NCI-H2171 treated with DMSO at 0.1 percent for 48 hours (cell line): Measurements from ENCODE around the gene ZNF277.
"Not testable (repeated sequence)": the region's sequence is repeated elsewhere in the genome, so short reads cannot be mapped to it uniquely, and the experiment has no call there.

Experiments used
- DNase-seq: peaks from one replicate; lab custom pipeline; 2025; lab: John Stamatoyannopoulos, UW

The ZNF277 gene

DNA sequence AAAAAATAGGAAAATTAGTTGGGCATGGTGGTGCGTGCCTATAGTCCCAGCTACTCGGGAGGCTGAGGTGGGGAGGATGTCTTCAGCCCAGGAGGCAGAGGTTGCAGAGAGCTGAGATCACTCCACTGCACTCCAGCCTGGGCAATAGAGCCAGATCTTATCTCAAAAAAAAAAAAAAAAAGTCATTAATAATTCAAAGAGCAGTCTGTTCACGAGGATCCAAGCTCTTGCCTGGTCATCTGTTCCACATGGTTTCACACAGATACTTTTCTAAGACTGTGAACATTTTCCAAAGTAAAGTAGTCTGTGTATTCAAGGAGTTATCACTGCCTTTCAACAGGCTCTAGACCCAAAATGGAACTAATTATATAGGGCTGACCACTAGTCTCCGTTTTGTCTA, 86.9 kb downstream of the ZNF277 start:
- peak; percentile 29 for DNase-seq

DNA sequence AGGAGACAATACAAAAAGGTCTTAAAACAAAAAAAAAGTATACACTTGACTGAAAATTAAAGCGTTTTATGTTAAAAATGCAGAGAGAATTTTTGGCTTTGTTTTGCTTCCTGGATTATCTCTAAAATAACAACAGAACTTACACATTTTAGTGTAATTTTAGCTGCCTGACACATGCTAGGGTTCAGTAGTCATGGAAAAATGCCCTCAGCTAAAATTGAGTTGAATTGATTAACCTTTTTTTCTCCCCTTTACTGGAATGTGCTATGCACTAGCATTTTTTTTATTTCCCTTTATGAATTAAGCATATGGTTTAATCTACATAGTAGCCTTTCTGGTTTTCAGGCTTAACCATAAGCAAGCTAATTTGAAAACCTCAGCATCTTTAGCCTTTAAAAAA, 89.9 kb downstream of the ZNF277 start:
- peak; percentile 26 for DNase-seq

DNA sequence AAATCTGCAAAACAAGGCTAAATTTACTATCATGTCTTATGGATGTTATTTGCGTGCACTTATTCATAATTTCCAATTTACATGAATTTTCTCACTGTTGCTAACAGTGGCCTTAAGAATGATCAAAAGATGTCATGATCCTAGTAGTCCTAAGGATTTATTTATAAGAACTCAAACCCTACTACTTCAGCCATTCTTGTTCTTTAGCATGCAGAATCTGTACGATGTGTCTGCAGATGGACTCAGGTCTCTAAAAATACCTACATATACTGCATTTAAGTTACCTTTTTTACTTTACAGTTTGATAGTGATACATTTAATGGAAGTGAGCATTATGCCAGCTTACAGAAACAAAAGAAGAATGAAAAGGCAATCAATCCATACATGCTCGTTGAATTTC, 91.2 kb downstream of the ZNF277 start:
- no peak for DNase-seq

DNA sequence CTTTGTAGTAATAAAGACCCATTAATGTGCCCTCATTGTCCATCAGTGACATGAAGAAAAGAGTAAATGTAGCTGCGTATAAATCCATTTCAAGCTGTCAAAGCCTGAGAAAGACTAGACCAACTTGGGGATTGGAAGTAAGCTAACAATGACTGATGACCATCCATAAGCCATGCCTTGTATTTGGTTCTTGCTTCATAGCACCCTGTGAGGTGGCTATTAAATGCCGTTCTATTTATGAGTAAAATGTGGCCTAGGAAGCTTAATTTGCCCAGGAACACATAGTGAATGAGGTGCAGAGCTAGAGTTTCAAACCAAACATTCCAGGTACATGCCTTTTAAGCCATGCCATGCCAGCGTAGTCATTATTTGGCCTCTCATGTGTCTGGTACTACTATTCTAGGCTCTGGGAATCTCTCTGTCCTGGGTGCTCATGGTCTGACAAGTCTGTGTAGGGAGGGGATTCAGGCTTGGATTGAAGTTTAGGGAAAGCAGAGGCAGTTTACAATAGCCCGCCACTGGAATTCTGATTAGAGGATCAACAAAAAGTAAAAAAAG, 92.1 kb downstream of the ZNF277 start:
- DNase-seq: no peak

DNA sequence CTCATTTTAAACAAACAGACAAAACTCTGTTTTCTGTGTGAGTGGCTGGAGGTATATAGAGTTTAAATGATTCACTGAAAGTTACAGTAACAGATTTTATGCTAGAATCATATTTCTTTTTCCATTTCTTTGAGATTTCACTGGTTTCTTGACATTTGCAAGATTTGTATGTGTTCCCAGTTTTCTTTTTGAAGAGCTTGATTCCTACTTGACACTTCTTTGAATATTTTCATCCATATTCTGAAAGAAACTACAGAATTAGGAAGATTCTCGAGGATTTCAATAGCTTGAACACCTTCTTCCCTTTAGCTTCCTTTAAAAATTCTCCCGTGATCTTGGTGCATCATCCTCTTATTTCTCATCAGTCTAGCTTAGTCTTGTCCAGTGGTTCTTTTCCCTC, 93.6 kb downstream of the ZNF277 start:
- no peak for DNase-seq

DNA sequence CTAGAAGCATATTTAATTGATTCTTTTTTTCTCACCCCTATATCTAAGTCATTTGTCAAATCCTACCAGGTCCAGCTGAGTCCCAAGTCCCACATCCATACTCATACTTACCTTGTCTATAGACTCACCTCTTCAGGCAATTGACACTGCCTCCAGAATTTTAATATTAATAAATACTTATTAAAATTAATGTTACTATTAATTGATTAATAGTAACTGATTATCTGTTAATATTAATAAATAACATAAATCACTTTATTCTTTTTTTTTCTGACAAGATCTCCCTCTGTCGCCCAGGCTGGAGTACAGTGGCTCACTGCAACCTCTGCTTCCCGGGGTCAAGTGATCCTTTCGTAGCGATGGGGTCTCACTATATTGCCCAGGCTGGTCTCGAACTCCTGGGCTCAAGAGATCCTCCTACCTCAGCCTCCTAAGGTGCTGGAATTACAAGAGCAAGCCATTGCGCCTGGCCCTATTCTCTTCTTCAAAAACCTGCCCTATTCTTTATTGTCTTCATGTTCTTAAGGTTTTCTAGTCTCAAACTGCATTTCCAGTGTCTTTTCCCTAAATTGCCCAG, 94.4 kb downstream of the ZNF277 start:
- DNase-seq: no peak

DNA sequence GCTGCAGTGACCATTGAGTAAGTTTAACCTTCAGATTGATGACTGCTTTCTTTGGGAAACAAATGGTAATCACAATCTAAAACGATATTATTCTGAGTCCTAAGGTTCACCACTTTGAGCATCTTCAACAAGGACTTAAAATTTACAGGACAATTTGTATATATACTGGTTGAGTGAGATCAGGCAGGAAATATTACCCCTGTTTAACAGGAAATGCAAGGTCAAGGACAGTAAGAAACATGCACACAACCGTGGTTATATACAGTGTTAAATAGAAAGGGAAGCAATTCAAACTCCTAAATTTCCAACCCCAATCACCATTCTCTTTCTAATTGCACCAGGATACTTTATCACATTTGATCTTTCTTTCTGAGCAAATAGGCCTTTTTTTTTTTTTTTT, 96.1 kb downstream of the ZNF277 start:
- no peak for DNase-seq

DNA sequence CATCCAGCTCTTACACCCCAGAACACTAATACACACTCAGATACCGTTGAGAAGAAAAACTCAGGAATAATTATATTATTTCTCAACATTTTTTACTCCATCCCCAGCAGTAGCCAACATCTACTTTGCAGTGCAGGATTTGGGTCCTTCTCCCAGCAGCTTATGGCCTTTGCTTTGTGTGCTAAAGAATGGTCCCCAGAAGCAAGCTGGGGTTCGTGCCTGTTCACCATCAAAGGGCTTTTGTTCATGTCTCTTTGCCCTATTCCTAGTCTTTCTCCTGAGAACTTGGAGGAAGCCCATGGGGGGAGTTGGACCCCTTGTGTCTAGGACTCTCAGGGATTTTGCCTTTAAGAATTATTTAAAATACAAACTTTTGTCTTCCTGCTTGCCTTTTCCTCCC, 100.4 kb downstream of the ZNF277 start:
- DNase-seq: no peak

DNA sequence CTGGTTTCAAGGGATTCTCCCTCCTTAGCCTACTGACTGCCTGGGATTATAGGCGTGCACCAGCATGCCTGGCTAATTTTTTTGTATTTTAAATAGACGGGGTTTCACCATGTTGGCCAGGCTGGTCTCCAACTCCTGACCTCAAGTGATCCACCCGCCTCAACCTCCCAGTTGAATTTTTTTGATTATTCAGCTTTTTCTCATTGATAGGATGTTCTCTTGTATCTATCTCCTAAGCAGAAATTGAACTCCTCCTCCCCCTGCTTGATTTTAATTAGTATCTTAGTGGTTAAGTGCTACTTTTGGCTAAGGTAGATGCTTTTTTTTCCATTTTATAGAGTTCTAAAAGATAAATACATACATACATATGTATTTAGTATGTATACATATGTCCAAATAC, 101.0 kb downstream of the ZNF277 start:
- no peak for DNase-seq

DNA sequence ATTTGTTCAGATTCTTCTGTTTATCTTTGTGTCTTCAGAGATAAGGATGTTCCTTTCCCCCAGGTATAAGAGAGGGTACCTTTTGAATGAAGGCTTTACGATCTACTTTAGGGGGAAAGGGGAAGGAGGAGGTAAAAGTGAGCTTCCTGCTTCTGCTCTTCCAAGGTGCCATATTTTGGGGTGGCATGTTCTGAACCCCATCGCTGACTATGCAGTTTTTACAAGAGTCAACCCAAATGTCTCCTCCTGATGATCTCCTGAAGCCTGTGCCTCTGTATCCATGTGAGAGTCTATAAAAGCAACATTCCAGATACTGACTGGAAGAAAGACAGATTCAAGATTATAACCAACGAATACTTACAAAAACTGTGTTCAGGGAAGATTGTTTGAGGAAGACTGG, 102.5 kb downstream of the ZNF277 start:
- DNase-seq: no peak

DNA sequence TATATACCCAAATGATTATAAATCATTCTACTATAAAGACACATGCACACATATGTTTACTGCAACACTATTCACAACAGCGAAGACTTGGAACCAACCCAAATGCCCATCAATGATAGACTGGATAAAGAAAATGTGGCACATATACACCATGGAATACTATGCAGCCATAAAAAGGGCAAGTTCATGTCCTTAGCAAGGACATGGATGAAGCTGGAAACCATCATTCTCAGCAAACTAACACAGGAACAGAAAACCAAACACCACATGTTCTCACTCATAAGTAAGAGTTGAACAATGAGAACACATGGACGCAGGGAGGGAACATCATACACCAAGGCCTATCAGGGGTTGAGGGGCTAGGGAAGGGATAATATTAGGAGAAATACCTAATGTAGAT, 110.3 kb downstream of the ZNF277 start:
- DNase-seq: not testable (repeated sequence)

DNA sequence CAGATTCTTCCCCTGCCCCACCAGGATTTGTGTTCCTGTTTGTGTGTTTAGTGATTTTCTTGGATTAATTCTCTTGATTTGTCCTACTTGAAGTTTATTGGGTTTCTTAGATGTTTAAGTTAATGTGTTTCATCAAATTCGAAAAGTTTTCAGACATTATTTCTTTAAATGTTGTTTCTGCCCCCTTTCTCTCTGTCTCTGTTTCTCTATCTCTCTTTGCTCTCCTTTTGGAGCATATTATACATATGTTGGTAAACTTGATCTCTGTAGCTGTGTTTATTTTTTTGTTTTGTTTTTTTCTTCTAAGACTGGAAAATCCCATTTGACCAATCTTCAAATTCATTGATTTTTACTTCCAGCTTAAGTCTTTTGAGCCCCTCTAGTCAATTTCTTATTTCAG, 115.6 kb downstream of the ZNF277 start:
- no peak for DNase-seq

DNA sequence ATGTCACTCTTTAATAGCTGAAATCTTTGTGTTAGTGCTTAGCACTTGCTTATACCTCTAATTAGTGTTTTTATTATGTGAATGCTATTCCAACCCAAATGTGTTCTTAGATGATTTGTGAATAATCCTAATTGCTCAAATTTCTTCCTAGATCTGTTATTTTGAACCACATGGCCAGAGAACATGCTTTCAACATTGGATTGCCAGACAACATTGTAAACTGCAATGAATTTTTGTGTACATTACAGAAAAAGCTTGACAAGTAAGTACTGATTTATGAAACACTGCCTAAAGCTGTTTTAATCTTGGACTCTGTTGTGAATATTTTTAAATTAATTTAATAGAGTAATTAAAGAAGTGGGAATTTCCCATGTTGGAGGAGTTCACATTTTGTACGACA, 121.1 kb downstream of the ZNF277 start:
- no peak for DNase-seq

DNA sequence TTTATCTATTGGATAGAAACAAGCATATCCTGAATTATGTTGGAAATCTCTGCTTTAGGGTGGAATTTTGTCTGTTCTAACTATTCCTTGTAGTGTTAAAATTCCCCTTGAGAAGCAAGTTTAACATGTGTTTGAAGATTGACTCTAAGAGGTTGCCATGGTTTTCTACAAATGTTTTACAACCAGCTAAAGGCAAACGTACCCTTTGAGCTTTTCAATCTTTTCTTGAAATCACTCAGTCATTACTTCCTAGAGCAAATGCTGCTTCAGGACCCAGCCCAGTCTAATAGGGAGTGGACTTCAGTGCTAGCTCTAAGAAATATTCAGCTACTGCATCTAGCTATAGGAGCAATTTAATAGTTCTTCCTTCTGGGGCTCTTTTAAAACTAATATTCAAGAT, 125.0 kb downstream of the ZNF277 start:
- no peak for DNase-seq

DNA sequence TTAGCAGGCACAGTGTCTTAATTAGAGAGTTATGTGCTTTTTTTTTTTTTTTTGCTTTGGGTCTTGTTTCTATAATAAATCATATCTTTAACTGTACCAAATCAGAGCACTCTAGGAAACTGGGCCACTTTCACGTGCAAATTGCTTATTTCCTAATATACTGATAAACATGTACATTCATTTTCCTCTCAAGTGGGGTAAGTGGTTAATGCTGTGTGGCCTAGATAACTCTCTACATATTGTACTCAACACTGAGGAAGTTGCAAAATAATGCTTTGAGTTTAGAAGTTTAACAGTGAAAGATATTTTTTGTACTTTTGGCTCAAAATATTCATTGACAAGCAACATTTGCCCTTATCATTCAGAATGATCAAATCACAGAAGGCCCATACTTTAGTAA, 127.9 kb downstream of the ZNF277 start:
- no peak for DNase-seq

DNA sequence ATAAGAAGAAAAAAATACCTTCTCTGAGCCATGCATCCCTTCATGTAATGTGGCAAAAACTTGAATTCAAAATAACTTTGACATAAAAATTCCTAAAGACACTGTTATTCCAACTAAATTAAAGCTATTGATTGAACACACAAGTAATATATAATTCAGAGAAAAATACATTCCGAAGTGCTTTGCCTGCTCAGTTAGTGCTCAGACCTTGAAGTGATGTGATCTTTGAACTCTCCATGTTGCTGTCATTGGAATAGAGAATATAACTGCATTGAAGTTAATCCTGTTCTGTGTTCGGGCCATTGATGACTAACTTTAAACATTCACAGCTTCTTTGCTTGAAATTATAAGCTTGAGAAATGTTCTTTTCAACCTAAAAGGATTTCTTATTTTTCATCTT, 129.8 kb downstream of the ZNF277 start:
- no peak for DNase-seq

DNA sequence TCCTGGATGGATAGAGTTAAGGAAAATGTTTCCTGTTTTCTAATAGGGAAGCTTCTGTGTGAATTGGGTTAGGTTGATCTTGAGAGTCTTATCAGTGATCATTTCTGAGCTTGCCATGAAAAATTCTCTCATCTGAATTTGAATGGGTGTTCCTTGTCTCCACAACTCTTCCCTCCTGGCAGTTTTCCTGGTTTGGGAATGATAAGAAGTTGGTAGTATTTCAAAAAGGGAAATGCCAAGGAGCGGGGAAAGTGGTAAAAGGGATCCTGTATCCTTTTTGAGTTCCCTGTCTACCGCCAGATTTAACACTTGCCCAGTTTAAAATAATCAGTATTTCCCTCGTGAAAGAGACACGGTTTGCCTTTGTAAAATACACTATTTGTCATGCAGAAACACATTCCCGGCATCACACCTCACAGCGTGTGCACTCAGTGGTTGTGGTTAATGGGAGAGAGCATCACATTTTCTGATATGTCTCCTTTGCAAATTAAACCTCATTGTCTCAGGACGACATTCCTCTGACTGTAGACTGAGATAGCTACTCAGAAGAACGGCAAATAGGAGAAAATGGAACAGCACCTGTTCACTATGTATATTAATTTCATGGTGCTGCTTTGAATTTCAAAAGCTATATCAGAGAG, 130.6 kb downstream of the ZNF277 start:
- DNase-seq: no peak

DNA sequence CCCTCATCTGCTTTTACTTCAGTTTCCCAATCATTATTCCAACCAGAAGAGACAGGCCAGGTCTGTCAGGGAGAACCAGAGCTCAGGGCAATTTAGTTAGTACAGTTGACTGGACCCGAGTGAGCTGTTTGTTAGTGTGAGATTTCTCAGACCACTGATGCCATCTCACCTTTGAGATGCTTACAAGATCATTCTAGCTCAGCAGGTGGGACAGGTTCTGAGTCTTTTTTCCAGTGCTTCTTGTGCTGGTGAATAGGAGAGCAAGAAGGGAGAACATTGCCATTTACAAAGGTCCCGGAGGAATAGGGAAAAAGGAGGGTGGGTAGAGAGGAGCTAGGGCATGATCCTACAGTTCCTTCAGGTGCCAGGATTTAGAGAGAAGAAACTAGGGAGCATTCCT, 131.4 kb downstream of the ZNF277 start:
- no peak for DNase-seq

DNA sequence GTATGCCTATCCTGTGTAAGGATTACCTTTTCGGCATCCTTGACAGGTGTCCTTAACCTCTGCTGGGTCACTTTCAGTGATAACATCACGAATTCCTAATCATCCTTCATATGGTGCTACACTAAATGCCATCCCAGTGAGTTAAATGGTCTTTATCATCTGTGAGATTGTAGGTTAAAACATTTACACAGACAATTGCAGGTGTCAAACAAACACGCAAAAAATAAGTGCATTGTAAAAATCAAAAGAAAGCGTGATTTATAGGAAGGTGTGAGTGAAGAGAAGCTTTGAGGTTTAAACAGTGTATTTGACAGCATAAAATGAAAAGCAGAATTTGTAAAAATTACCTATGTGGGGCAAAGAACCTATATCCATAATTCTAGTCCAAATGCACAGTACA, 132.3 kb downstream of the ZNF277 start:
- no peak for DNase-seq

DNA sequence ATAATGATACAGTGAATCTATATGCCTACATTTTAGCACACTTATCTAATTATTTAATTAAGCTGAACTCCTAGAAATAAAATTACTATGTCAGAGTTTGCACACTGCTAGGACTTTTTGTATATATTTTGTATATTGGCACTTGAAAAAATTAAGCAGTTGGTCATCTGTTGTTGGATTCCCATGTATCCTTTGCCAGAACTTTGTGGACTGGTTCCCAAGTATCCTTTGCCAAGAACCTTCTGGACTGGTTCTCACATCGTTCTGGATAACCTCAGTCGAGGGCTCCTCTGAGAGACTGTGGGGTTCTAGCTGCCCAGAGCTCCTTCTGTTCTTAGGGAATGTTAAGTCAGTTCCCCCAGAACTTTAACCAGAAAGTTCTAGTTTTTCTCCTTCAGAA, 135.0 kb downstream of the ZNF277 start:
- no peak for DNase-seq

DNA sequence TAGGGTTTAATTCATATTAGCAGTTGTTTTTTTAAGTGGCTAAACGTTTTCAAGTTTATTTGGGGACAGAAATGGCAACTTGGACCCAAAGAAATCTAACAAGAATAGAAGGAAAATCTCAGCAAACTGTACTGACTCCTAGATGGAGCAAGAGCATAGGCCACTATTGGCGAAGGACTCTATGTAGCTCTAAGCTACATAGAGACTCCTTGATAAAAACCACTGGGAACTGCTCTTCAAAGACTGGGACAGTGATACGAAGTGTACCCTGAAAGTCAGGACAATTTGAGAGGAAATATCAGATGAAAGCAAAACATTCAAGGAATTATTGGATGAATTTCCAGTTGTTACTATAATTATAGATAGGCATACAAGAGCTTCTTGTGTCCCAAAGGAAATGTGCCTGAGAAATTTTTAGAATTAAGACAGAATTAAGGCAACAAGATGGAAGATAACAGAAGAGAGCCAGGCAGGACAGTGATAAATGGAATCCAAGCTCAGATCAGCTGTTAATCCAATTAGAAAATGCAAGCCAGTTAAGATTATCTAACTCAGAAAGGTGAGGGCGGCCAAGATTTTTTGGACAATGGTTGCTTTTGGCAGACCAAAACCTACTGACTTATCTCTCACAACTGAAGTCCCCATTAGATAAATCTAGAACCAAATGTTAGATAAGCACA, 140.0 kb downstream of the ZNF277 start:
- no peak for DNase-seq

DNA sequence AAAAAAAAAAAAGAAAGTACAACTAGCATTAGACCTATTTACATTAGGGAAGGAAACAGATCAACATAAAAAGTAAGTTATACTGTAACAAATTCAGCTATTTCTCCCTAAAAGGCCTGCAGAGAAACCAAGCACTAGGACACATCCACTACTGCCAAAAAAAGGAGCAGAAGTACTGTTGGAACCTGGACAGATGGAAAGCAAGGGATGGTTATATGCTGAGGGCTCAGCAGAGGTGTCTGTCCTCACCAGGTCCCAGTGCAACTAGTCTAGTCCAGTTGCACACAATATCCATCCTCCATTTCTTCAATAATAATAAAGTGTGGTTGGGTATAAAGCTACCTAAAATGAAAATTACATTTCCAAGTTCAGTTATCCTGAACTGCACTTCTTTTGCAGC, 140.6 kb downstream of the ZNF277 start:
- DNase-seq: no peak

DNA sequence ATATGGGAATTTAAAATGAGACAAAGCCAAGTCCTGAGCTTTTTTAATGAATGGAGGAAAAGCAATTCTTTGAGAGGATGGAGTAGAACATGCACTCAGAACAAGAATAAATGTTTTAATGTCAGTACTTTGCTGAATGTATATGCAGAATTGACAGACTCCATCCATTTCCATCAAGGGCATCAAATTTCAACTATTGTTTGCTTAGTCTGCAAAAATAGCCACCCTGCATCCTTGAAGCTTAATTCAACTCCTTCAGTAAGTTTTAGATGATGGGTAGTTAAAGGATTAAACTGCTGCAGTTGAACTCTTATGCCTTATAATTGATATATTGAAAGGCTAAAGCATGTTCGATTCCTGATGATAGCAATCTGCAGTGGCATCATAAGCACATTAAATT, 144.1 kb downstream of the ZNF277 start:
- DNase-seq: no peak

DNA sequence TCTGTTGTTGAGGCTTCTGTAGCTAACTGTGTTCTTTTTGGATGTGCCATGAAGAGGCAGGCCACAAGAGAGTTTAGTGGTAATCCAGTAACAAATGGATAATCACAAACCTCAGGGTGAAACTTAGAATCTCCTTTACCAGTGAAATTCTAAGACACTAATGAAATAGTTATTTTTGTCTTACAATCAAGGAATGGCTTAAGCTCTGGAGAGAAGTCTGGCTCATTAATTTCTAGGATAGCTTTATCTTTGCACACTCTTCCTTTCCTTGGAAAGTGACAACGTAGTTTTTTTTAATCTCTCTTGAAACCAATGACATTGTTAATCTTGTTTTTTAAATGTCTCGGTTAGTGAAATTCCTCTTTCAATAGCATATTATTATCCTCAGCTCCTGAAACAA, 150.1 kb downstream of the ZNF277 start:
- no peak for DNase-seq
